ENCODE data around the gene CNOT6L. TPM values are rescaled to one million over a fixed set of nuclear protein-coding genes. Genes with fewer than 3 reads are reported as not detected.

CNOT6L gene
- total RNA-seq, 1 donor from 2014 or later, result 21.8 TPM

- Histone ChIP-seq H3K27ac (replicated peaks) (no peak overlapping the region), H3K9me3 (replicated peaks) (peaks cover 3% of the 10 kb centered on the region), H3K4me1 (no peaks in the 10 kb centered on the region), H3K4me3 (no peak overlapping the region), H3K27me3 (ENCODE audit: low read depth) (no peaks in the 10 kb centered on the region), H3K36me3 (peaks cover 27% of the 10 kb centered on the region)
- TF ChIP-seq, protein P1, sequence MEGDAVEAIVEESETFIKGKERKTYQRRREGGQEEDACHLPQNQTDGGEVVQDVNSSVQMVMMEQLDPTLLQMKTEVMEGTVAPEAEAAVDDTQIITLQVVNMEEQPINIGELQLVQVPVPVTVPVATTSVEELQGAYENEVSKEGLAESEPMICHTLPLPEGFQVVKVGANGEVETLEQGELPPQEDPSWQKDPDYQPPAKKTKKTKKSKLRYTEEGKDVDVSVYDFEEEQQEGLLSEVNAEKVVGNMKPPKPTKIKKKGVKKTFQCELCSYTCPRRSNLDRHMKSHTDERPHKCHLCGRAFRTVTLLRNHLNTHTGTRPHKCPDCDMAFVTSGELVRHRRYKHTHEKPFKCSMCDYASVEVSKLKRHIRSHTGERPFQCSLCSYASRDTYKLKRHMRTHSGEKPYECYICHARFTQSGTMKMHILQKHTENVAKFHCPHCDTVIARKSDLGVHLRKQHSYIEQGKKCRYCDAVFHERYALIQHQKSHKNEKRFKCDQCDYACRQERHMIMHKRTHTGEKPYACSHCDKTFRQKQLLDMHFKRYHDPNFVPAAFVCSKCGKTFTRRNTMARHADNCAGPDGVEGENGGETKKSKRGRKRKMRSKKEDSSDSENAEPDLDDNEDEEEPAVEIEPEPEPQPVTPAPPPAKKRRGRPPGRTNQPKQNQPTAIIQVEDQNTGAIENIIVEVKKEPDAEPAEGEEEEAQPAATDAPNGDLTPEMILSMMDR (IDR thresholded peaks at IDR 0.05; ENCODE audit: borderline replicate concordance), result no peak
- no peak for DNase-seq
- intact Hi-C loops (cut with micrococcal nuclease), result no loop called here
Observed at GRCh38 chr4:77745792-77746191, 73.4 kb downstream of the CNOT6L start.

- peaks cover 43% of the 10 kb centered on the region for H3K36me3 ChIP-seq
- no peaks in the 10 kb centered on the region for H3K9me3 ChIP-seq (replicated peaks)
- no peak for DNase-seq
- intact Hi-C loops (cut with micrococcal nuclease), result no loop called here
- H3K4me3 ChIP-seq, result no peak overlapping the region
- H3K27ac ChIP-seq (replicated peaks), result no peak overlapping the region
- H3K27me3 ChIP-seq (ENCODE audit: low read depth), result no peaks in the 10 kb centered on the region
- TF ChIP-seq, protein P1 (IDR thresholded peaks at IDR 0.05; ENCODE audit: borderline replicate concordance), result no peak
- H3K4me1 ChIP-seq, result peaks cover 9% of the 10 kb centered on the region
Observed at GRCh38 chr4:77742054-77742453, 77.1 kb downstream of the CNOT6L start.

GRCh38 chr4:77740480-77740879, 78.7 kb downstream of the CNOT6L start:
- intact Hi-C loops (cut with micrococcal nuclease), result no loop called here
- TF ChIP-seq, protein P1 (IDR thresholded peaks at IDR 0.05; ENCODE audit: borderline replicate concordance), result no peak
- DNase-seq, result no peak

GRCh38 chr4:77734928-77735327, 84.2 kb downstream of the CNOT6L start:
- TF ChIP-seq, protein P1 (IDR thresholded peaks at IDR 0.05; ENCODE audit: borderline replicate concordance), result no peak
- Histone ChIP-seq H3K4me3 (no peak overlapping the region), H3K36me3 (peaks cover 16% of the 10 kb centered on the region), H3K27ac (replicated peaks) (no peak overlapping the region), H3K4me1 (peaks cover 38% of the 10 kb centered on the region), H3K9me3 (replicated peaks) (no peaks in the 10 kb centered on the region), H3K27me3 (ENCODE audit: low read depth) (no peaks in the 10 kb centered on the region)
- intact Hi-C loops (cut with micrococcal nuclease), result no loop called here
- no peak for DNase-seq

More at GRCh38 chr4:77740480-77740879, 78.7 kb downstream of the CNOT6L start:
- H3K4me1 ChIP-seq, result peaks cover 17% of the 10 kb centered on the region
- H3K9me3 ChIP-seq (replicated peaks), result no peaks in the 10 kb centered on the region
- H3K27me3 ChIP-seq (ENCODE audit: low read depth), result no peaks in the 10 kb centered on the region
- no peak overlapping the region for H3K4me3 ChIP-seq
- peaks cover 41% of the 10 kb centered on the region for H3K36me3 ChIP-seq
- no peak overlapping the region for H3K27ac ChIP-seq (replicated peaks)

DNA sequence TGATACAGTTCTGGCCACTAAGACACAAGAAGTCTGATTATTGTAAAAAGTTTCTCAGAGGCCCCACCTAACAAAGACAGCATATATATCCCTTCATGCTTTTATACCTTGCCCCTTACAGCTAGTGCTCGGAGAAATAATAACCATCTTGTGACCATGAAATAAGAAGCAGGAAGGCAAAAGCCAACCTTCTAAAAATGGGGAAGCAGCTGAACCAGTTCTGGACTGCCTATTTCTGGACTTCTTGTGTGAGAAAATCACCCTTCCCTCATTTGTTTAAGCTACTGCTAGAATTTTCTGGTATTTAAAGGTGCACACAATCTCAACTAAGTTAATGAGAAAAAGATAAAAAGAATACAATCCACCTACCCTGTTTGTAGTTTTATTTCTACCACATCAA, 87.5 kb downstream of the CNOT6L start:
- Histone ChIP-seq H3K27ac (replicated peaks) (no peak overlapping the region), H3K27me3 (ENCODE audit: low read depth) (no peaks in the 10 kb centered on the region), H3K36me3 (peaks cover 18% of the 10 kb centered on the region), H3K4me3 (no peak overlapping the region), H3K9me3 (replicated peaks) (no peaks in the 10 kb centered on the region), H3K4me1 (peaks cover 29% of the 10 kb centered on the region)
- intact Hi-C loops (cut with micrococcal nuclease), result no loop called here
- DNase-seq, result no peak
- TF ChIP-seq, protein P1 (IDR thresholded peaks at IDR 0.05; ENCODE audit: borderline replicate concordance), result no peak

All from left ventricle myocardium inferior (tissue), 1 donor.